ENCODE measurements around the gene ALDH5A1.
A peak's percentile ranks its signal among the peaks of the same experiment; 100 is the strongest.

Gene ALDH5A1

DNA sequence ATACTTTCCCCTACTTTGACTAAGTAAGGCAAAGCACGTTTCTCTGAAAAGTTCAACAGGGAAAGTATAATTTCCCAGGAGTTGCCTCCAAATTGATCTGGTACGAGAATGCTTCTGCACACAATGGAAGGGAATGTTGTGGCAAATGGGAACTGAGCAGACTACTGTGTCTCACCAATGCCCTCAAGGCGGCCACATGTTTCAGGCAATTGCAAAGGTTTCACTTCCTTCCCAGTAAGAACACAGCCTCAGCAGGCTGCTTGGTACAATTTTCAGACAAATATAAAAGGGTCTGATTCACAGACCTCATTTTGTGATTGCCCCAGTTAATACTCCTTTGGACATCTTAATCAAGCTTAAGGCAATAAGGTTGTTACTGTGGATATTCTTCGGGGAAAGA lies 80.0 kb downstream of the ALDH5A1 start:
- TF ChIP-seq, protein P1, sequence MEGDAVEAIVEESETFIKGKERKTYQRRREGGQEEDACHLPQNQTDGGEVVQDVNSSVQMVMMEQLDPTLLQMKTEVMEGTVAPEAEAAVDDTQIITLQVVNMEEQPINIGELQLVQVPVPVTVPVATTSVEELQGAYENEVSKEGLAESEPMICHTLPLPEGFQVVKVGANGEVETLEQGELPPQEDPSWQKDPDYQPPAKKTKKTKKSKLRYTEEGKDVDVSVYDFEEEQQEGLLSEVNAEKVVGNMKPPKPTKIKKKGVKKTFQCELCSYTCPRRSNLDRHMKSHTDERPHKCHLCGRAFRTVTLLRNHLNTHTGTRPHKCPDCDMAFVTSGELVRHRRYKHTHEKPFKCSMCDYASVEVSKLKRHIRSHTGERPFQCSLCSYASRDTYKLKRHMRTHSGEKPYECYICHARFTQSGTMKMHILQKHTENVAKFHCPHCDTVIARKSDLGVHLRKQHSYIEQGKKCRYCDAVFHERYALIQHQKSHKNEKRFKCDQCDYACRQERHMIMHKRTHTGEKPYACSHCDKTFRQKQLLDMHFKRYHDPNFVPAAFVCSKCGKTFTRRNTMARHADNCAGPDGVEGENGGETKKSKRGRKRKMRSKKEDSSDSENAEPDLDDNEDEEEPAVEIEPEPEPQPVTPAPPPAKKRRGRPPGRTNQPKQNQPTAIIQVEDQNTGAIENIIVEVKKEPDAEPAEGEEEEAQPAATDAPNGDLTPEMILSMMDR (IDR thresholded peaks at IDR 0.05; ENCODE audit: borderline replicate concordance, insufficient read depth, low read depth, low read length), result no peak
- H3K4me3 ChIP-seq (ENCODE audit: low read depth, low read length), result no peak overlapping the region

DNA sequence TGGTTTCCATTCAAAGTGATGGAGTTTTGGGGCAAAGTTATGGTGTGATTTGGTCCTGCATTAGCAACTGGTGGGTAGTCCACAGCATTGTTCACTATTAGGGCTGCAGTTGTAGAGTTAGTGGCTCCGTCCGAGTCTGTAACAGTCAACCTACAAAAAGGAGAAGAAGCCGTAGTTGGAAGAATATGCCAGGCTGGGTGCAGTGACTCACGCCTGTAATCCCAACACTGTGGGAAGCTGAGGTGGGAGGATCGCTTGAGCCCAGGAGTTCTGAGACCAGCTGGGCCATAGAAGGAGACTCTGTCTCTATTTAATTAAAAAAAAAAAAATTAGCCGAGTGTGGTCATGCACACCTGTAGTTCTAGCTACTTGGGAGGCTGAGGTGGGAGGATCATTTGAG lies 81.7 kb downstream of the ALDH5A1 start:
- H3K4me3 ChIP-seq (ENCODE audit: low read depth, low read length), result no peak overlapping the region
- TF ChIP-seq, protein P1 (IDR thresholded peaks at IDR 0.05; ENCODE audit: borderline replicate concordance, insufficient read depth, low read depth, low read length), result no peak

DNA sequence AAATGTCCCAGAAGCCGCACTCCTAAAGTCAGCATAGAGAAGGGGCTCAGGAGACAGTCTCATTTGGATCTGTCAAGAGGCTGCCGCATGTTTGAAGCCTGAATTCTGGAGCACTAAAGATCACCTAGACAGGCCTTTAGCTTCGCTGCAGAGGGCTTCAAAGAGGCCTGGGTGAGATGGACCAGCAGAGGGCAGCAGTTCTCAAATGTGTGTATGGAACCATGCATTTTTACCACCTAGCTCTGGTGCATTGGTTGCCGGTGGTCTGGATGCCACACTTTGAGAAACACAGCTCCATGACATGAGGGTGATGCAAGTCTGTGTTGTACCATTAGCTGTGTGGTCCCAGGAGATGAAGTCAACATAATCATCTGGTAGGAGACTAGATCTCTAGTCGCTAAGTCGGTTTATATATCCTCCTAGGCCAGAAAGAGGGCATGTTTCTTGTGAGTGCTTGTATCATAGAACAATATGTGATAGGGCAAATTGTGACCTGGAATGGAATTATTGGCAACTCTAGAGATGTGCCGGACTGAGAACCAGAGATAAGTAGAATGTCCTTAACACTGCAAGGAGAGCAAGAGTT lies 86.4 kb downstream of the ALDH5A1 start:
- TF ChIP-seq, protein P1 (IDR thresholded peaks at IDR 0.05; ENCODE audit: borderline replicate concordance, insufficient read depth, low read depth, low read length), result peak; percentile 76
- H3K4me3 ChIP-seq (ENCODE audit: low read depth, low read length), result no peak overlapping the region

DNA sequence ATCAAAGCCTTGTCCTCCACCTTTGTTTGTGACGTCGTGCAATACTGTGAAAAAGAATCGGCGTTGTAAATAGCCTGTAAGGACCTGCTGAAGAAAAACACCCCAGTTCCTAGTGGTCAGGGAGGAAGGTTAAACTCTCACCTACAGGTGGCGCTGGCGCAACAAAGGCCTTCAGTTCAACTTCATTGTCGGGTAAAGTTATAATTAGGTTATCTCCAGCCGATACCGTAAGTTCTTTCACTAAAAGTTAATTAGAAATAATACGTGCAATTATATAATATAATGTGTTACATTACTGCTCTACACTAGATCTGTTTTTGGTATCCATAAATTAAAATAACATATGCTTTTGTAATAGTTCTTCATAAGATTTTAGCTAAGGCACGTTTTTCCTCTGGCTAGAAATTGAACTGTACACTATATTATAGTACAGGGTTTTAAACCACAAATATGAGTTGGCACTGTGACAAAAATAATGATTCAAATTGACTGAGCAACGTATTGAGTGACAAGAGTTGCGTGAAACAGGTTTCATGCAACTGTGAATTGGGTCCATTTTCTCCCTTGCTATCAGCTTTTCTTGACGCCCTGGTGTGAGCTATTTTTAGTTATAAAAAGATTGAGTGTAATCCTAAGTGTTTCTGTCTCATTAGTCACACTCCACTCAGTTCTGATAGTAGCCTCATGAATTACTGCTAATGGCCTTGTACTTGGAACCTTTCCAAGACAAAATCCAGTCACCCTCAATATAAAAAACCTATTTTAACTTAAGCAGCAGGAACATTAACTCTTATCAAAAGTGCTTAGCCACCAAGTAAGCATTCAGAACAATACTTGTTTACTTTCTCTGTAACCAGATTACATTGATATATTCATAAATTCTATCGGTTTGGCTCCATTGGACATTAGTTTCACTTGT lies 89.0 kb downstream of the ALDH5A1 start:
- H3K4me3 ChIP-seq (ENCODE audit: low read depth, low read length), result no peak overlapping the region
- TF ChIP-seq, protein P1 (IDR thresholded peaks at IDR 0.05; ENCODE audit: borderline replicate concordance, insufficient read depth, low read depth, low read length), result peak; percentile 69; the same call in 1 of the 2 replicates

DNA sequence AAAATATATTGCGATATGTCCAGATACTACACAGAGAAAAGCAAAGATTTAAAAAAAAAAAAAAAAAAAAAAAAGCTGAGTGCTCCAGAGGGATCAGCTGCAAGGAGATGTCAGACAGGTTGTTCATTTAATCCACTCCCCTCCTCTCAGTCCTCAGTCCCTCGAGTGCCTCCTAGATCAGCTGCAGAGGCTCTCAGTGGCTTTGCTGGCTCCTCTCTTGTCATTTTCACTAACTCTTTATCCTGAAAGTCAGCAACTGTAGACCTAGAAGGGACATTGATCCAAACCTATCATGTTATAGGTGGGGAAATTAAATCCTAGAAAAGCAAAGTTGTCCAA lies 89.6 kb downstream of the ALDH5A1 start:
- no peak overlapping the region for H3K4me3 ChIP-seq (ENCODE audit: low read depth, low read length)
- TF ChIP-seq, protein P1 (IDR thresholded peaks at IDR 0.05; ENCODE audit: borderline replicate concordance, insufficient read depth, low read depth, low read length), result no peak

All from GM12875 (cell line).